ENCODE measurements around the gene FAM168A. TPM values are rescaled to one million over a fixed set of nuclear protein-coding genes. Genes with fewer than 3 reads are reported as not detected.
"Not testable (repeated sequence)": the region's sequence is repeated elsewhere in the genome, so short reads cannot be mapped to it uniquely, and the experiment has no call there.

Gene FAM168A
- total RNA-seq, 1 experiment from 2014 or later, result 12.9 TPM

DNA sequence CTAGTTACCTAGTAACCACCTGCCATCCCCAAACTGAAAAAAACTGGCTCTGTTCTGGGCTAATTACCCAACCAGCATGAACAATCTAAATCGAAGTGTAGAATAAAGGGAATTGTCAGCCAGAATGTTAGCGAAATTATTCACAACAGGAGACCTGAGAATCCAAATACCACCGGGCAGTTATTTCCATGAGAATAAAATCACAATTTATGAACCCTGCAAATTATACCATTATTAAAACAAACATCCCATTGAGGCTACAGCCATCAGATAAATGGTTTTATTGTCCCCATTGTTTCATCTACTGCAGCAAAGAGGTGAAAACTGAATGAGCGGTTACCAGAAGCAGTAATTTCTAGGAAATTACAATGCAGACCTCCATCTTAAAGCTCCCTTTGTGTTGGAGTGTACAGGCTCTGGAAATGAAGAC lies 21.7 kb downstream of the FAM168A start:
- Histone ChIP-seq H3K36me3 (ENCODE audit: insufficient read depth, low read length) (no peaks in the 10 kb centered on the region; the same call in 1 of the 2 replicates), H3K4me3 (ENCODE audit: low read length) (no peak overlapping the region), H3K9me3 (ENCODE audit: low read length) (no peaks in the 10 kb centered on the region), H3K9me2 (replicated peaks; ENCODE audit: insufficient read depth, low read length) (no peaks in the 10 kb centered on the region), H3K27me3 (ENCODE audit: low read length) (no peaks in the 10 kb centered on the region), H3K27ac (ENCODE audit: low read length) (no peak overlapping the region), H2AFZ (ENCODE audit: low read length) (no peak overlapping the region), H3K9ac (ENCODE audit: low read length) (no peak overlapping the region), H3K4me2 (ENCODE audit: low read depth, low read length, poor library complexity, severe bottlenecking) (no peak overlapping the region), H3K79me2 (ENCODE audit: low read length) (no peaks in the 10 kb centered on the region), H3K4me1 (ENCODE audit: low read length) (peaks cover 6% of the 10 kb centered on the region), H4K20me1 (ENCODE audit: insufficient read depth, low read depth, low read length) (peaks cover 12% of the 10 kb centered on the region)
- DNase-seq, result no peak

- peaks cover 12% of the 10 kb centered on the region; the same call in 1 of the 2 replicates for H4K20me1 ChIP-seq (ENCODE audit: insufficient read depth, low read depth, low read length)
- H3K27me3 ChIP-seq (ENCODE audit: low read length); H3K79me2 ChIP-seq (ENCODE audit: low read length); H3K9ac ChIP-seq (ENCODE audit: low read length); H3K9me3 ChIP-seq (ENCODE audit: low read length); H3K4me2 ChIP-seq (ENCODE audit: low read depth, low read length, poor library complexity, severe bottlenecking); H3K4me3 ChIP-seq (ENCODE audit: low read length); H2AFZ ChIP-seq (ENCODE audit: low read length); DNase-seq; H3K9me2 ChIP-seq (replicated peaks; ENCODE audit: insufficient read depth, low read length); H3K27ac ChIP-seq (ENCODE audit: low read length); H3K4me1 ChIP-seq (ENCODE audit: low read length); H3K36me3 ChIP-seq (ENCODE audit: insufficient read depth, low read length): not testable (repeated sequence)
Measured at GRCh38 chr11:73571982-73572381, 25.9 kb downstream of the FAM168A start.

GRCh38 chr11:73570415-73571114 lies 27.3 kb downstream of the FAM168A start:
- Histone ChIP-seq H3K4me1 (ENCODE audit: low read length) (no peaks in the 10 kb centered on the region), H3K79me2 (ENCODE audit: low read length) (no peaks in the 10 kb centered on the region), H3K9ac (ENCODE audit: low read length) (no peak overlapping the region), H3K36me3 (ENCODE audit: insufficient read depth, low read length) (no peaks in the 10 kb centered on the region), H3K9me3 (ENCODE audit: low read length) (no peaks in the 10 kb centered on the region), H3K9me2 (replicated peaks; ENCODE audit: insufficient read depth, low read length) (no peaks in the 10 kb centered on the region), H2AFZ (ENCODE audit: low read length) (no peak overlapping the region), H3K4me2 (ENCODE audit: low read depth, low read length, poor library complexity, severe bottlenecking) (no peak overlapping the region), H3K27ac (ENCODE audit: low read length) (no peak overlapping the region), H3K27me3 (ENCODE audit: low read length) (no peaks in the 10 kb centered on the region), H3K4me3 (ENCODE audit: low read length) (no peak overlapping the region), H4K20me1 (ENCODE audit: insufficient read depth, low read depth, low read length) (peaks cover 14% of the 10 kb centered on the region)
- no peak for DNase-seq

GRCh38 chr11:73566977-73567755 lies 30.7 kb downstream of the FAM168A start:
- no peak overlapping the region for H3K9ac ChIP-seq (ENCODE audit: low read length)

DNA sequence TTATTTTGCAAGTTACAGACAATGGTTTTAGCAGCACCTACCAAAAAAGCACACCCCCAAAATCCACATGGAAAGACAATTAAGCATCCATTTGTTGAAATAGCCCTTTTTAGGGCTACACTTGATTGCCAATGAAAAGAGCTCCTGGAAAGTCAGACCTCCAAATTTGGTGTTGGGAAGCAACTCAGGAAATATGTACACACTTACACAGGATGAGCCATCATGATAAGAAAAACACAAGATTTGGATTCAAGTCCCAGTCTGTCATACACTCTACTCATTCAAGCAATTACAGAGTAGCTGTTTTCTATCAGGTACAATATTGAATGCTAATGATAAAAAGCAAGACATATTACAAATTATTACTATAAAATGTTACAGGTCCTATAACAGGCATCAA lies 31.5 kb downstream of the FAM168A start:
- no peak overlapping the region for H3K4me2 ChIP-seq (ENCODE audit: low read depth, low read length, poor library complexity, severe bottlenecking)
- no peak overlapping the region for H3K4me3 ChIP-seq (ENCODE audit: low read length)

More at GRCh38 chr11:73566977-73567755, 30.7 kb downstream of the FAM168A start:
- Histone ChIP-seq H3K79me2 (ENCODE audit: low read length) (no peaks in the 10 kb centered on the region), H3K9me3 (ENCODE audit: low read length) (no peaks in the 10 kb centered on the region), H2AFZ (ENCODE audit: low read length) (no peak overlapping the region), H3K4me2 (ENCODE audit: low read depth, low read length, poor library complexity, severe bottlenecking) (no peak overlapping the region), H3K9me2 (replicated peaks; ENCODE audit: insufficient read depth, low read length) (no peaks in the 10 kb centered on the region), H3K4me3 (ENCODE audit: low read length) (no peak overlapping the region), H3K27me3 (ENCODE audit: low read length) (no peaks in the 10 kb centered on the region), H3K36me3 (ENCODE audit: insufficient read depth, low read length) (no peaks in the 10 kb centered on the region), H3K4me1 (ENCODE audit: low read length) (no peaks in the 10 kb centered on the region), H3K27ac (ENCODE audit: low read length) (no peak overlapping the region), H4K20me1 (ENCODE audit: insufficient read depth, low read depth, low read length) (peaks cover 33% of the 10 kb centered on the region)
- no peak for DNase-seq

GRCh38 chr11:73565804-73566203 lies 32.1 kb downstream of the FAM168A start:
- H3K9me3 ChIP-seq (ENCODE audit: low read length), result no peaks in the 10 kb centered on the region
- no peak overlapping the region for H3K9ac ChIP-seq (ENCODE audit: low read length)
- no peak overlapping the region for H2AFZ ChIP-seq (ENCODE audit: low read length)
- H3K9me2 ChIP-seq (replicated peaks; ENCODE audit: insufficient read depth, low read length), result no peaks in the 10 kb centered on the region
- no peaks in the 10 kb centered on the region for H3K4me1 ChIP-seq (ENCODE audit: low read length)
- H3K27me3 ChIP-seq (ENCODE audit: low read length), result no peaks in the 10 kb centered on the region
- H4K20me1 ChIP-seq (ENCODE audit: insufficient read depth, low read depth, low read length), result peaks cover 33% of the 10 kb centered on the region
- H3K4me2 ChIP-seq (ENCODE audit: low read depth, low read length, poor library complexity, severe bottlenecking), result no peak overlapping the region
- H3K4me3 ChIP-seq (ENCODE audit: low read length), result no peak overlapping the region
- no peaks in the 10 kb centered on the region for H3K36me3 ChIP-seq (ENCODE audit: insufficient read depth, low read length)
- no peak for DNase-seq
- no peak overlapping the region for H3K27ac ChIP-seq (ENCODE audit: low read length)
- H3K79me2 ChIP-seq (ENCODE audit: low read length), result no peaks in the 10 kb centered on the region

More for the DNA sequence above, 31.5 kb downstream of the FAM168A start:
- H3K36me3 ChIP-seq (ENCODE audit: insufficient read depth, low read length), result no peaks in the 10 kb centered on the region
- H3K9me3 ChIP-seq (ENCODE audit: low read length), result no peaks in the 10 kb centered on the region
- H3K79me2 ChIP-seq (ENCODE audit: low read length), result no peaks in the 10 kb centered on the region
- no peaks in the 10 kb centered on the region for H3K27me3 ChIP-seq (ENCODE audit: low read length)
- no peak overlapping the region for H3K27ac ChIP-seq (ENCODE audit: low read length)
- H2AFZ ChIP-seq (ENCODE audit: low read length), result no peak overlapping the region
- no peaks in the 10 kb centered on the region for H3K9me2 ChIP-seq (replicated peaks; ENCODE audit: insufficient read depth, low read length)
- peaks cover 33% of the 10 kb centered on the region for H4K20me1 ChIP-seq (ENCODE audit: insufficient read depth, low read depth, low read length)
- no peaks in the 10 kb centered on the region for H3K4me1 ChIP-seq (ENCODE audit: low read length)
- no peak for DNase-seq
- H3K9ac ChIP-seq (ENCODE audit: low read length), result no peak overlapping the region

GRCh38 chr11:73564903-73565302 lies 33.0 kb downstream of the FAM168A start:
- H4K20me1 ChIP-seq (ENCODE audit: insufficient read depth, low read depth, low read length), result peaks cover 39% of the 10 kb centered on the region
- no peaks in the 10 kb centered on the region for H3K79me2 ChIP-seq (ENCODE audit: low read length)
- H3K27me3 ChIP-seq (ENCODE audit: low read length), result no peaks in the 10 kb centered on the region
- no peak overlapping the region for H3K27ac ChIP-seq (ENCODE audit: low read length)
- H3K4me3 ChIP-seq (ENCODE audit: low read length), result no peak overlapping the region
- no peaks in the 10 kb centered on the region for H3K9me2 ChIP-seq (replicated peaks; ENCODE audit: insufficient read depth, low read length)
- no peaks in the 10 kb centered on the region for H3K9me3 ChIP-seq (ENCODE audit: low read length)
- no peaks in the 10 kb centered on the region for H3K4me1 ChIP-seq (ENCODE audit: low read length)
- no peak overlapping the region for H3K9ac ChIP-seq (ENCODE audit: low read length)
- no peaks in the 10 kb centered on the region for H3K36me3 ChIP-seq (ENCODE audit: insufficient read depth, low read length)
- DNase-seq, result no peak
- no peak overlapping the region for H2AFZ ChIP-seq (ENCODE audit: low read length)
- H3K4me2 ChIP-seq (ENCODE audit: low read depth, low read length, poor library complexity, severe bottlenecking), result no peak overlapping the region

DNA sequence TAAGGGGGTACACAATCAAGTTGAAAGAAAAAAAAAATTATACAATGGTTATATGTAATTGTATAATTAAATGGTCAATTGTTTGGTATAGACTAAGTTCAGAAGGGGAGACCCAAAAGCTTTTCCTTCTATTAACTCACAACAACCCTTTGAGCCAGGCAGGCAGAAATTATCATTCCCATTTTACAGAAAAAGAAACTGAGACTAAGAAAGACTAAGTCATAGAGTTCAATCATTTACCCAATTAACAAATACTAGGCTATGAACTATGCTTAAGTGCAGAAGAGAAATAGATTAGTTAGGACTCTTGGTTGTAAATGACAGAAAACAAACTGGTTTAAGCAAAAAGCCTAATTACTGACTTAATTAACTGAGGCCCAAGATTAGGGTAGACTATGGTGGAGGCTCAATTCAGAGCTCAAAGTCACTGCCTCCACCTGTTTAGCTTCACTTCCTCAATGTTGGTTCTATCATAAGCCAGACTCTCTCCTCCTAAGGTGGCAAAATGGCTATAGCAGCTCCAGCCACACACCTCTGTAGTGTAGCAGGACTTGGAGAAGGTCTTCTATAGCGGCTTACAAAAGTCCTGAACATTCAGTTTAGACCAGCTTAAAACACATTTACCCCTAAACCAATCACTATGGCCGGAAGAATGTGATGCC lies 34.2 kb downstream of the FAM168A start:
- Histone ChIP-seq H4K20me1 (ENCODE audit: insufficient read depth, low read depth, low read length) (peaks cover 41% of the 10 kb centered on the region), H3K4me2 (ENCODE audit: low read depth, low read length, poor library complexity, severe bottlenecking) (no peak overlapping the region), H2AFZ (ENCODE audit: low read length) (no peak overlapping the region), H3K36me3 (ENCODE audit: insufficient read depth, low read length) (no peaks in the 10 kb centered on the region), H3K9ac (ENCODE audit: low read length) (no peak overlapping the region), H3K4me3 (ENCODE audit: low read length) (no peak overlapping the region), H3K79me2 (ENCODE audit: low read length) (no peaks in the 10 kb centered on the region), H3K9me3 (ENCODE audit: low read length) (no peaks in the 10 kb centered on the region), H3K27ac (ENCODE audit: low read length) (no peak overlapping the region), H3K27me3 (ENCODE audit: low read length) (no peaks in the 10 kb centered on the region), H3K9me2 (replicated peaks; ENCODE audit: insufficient read depth, low read length) (no peaks in the 10 kb centered on the region), H3K4me1 (ENCODE audit: low read length) (no peaks in the 10 kb centered on the region)
- DNase-seq, result no peak

Measured in Karpas-422 (cell line).